Astrocyte of the cerebellum (primary cell): Measurements from ENCODE around the gene MLPH.

ENCODE experiments used
- DNase-seq: peaks from one replicate; pipeline ENCODE4 v3.0.0-alpha.2; 2011; ENCODE audit warnings: low read depth
- H3K4me3 ChIP-seq: 2 replicates; pipeline ENCODE4 v1.5.1; 2011; ENCODE audit warnings: mild to moderate bottlenecking, low read depth, low read length, moderate library complexity
- CTCF ChIP-seq: IDR thresholded peaks from 2 replicates; pipeline ENCODE4 v1.5.1; 2012; ENCODE audit warnings: low read length, low read depth, moderate library complexity, mild to moderate bottlenecking; ENCODE audit errors: missing control alignments
- in situ Hi-C: cut with HindIII; loops from 2 replicates; pipeline ENCODE4 v1.10.0; 2017; ENCODE audit warnings: low sequenced_read_pairs

MLPH gene

DNA sequence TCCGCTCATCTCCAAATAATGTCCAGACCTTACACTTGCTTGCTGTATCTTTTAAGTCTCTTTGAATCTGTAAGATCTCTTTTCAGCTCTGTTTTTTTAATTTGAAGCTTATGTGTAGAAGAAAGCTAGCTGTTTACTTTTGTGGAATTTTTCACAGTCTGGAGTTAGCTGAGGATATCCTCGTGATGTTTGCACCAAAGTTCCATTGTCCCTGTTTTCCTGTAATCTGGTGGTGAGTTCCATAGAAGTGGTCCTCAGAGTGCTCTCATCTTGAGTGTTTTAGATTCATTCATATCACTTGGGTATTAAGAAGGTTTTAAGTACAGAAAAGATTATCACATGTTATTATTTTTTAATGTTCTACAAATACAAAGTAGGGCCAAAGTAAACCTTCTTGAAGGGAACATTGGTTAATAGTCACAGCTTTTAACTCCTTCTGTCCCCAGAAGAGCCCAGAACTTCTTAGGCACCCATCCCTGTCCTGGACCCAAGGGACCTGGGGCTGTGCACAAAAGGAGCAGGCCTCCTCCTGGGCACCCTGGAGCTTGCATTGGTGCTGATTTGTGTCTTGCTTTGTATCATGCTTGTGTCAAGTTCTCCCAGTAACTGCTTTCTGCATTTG lies 15.0 kb downstream of the MLPH start:
- no peak for TF ChIP-seq CTCF
- no peak overlapping the region for H3K4me3 ChIP-seq
- DNase-seq = no peak
- in situ Hi-C loops = no loop called here

DNA sequence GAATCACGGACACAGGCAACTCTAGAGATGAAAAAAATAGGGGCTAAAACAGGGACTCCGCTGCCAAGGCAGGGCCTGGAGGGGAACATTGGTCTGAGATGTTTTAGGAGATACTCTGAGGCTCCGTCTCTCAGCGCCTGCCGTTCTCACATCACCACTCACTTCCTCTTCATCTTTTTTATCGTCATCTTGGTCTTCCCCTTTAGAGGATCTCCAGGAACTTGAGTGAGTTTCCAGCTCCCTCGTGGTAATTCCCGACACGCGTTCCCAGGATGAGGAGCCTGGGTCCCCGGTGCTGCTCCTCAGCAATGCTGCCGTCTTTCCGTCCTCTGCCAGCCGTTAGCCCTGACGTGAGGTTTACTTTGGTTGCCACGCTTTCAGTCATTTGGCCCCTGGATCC lies 16.1 kb downstream of the MLPH start:
- no peak for TF ChIP-seq CTCF
- in situ Hi-C loops = no loop called here
- DNase-seq = no peak
- H3K4me3 ChIP-seq = no peak overlapping the region

DNA sequence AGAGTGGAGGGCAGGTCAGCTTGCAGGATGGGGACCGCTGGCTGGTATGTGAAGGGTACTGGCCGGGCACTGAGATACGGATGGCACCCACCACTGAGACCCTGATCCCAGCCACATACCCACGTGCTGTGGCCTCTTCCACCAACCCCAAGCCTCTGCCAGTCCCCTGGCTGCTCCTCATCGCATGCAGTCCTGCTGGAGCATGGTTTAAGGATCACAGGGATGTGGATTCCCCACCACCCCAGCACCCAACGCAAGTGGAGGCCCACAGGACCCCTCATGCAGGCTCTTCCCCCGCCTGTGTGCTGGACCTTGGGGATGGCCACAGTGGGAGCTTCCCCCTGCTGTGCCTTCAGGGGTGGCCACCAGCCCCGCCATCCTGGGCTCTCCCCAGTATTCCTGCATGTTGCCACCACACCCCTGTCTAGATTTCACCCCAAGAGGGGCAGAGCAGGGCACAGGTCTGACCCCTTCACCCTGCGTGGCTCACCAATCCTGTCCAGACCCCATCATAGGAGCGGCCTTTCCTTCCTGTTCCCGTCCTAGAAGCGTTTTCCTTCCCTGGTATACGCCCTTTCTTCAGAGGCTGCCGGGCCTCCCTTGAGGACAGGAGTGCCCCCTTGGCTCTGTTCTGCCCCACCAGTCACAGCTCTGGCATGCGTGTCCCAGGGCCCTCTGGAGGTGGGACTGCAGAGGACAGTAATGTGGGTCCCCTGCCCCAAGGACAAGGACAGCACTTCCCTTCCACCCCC lies 18.3 kb downstream of the MLPH start:
- no peak for TF ChIP-seq CTCF
- in situ Hi-C loops = no loop called here
- H3K4me3 ChIP-seq = no peak overlapping the region
- DNase-seq = no peak

- no peak for TF ChIP-seq CTCF
- no peak overlapping the region for H3K4me3 ChIP-seq
- in situ Hi-C loops = no loop called here
- no peak for DNase-seq
Measured at GRCh38 chr2:237507512-237507911, 20.5 kb downstream of the MLPH start.

DNA sequence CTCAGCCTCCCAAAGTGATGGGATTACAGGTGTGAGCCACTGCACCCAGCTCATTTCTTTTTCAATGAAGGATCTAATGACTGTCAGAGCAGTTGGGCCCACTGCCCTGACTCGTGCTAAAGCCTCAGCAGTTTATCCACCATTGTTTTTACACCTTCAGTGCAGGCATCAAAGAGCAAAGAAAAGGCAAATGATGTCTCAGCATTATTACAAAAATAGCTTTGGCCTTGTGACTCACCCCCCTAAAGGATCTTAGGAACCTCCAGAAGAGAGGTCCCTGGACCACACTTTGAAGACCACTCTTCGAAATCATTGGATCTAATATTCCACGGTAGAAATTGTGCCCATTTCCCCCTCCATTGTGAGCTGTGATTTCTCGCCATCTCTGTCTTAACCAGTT lies 21.3 kb downstream of the MLPH start:
- in situ Hi-C loops = no loop called here
- H3K4me3 ChIP-seq = no peak overlapping the region
- DNase-seq = no peak
- no peak for TF ChIP-seq CTCF

DNA sequence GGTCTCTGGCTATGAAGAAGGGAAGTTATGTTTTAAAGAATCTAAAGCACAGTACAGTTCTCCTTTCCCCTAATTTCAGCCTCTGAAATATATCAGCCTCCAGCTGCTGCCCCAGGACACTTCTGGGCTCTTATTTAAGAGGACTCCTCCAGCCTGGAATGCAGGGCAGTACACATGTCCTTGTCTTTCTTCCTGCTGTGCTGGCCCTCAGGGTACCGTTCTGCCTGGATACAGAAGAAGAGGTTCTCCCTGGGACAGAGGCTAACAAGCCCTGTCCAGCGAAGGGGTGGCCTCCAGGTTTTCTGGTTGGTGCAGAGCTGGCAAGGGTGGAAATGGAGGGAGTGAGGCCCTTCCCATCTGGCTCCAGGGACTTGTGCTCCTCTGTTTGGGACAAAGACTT lies 22.1 kb downstream of the MLPH start:
- in situ Hi-C loops = no loop called here
- no peak overlapping the region for H3K4me3 ChIP-seq
- TF ChIP-seq CTCF = no peak
- DNase-seq = no peak

DNA sequence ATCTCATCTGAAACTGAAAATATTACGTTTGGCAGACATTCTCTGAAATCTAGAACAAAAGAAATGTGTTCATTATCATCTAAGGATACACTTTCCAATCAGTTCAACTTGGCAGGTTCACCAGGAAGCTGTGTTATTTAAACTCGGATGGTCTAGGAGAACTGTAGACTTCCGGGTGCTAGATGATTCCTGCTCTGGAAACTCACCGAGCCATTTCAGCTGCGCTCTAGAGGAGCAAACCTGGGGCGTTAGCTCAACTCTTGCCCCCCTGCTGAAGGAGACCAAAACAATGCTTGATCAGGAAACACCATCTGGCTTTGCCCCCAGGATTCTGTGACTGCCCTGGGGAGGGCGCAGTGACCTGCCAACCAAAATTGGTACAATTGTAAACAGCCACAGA lies 22.9 kb downstream of the MLPH start:
- in situ Hi-C loops = no loop called here
- no peak overlapping the region for H3K4me3 ChIP-seq
- DNase-seq = no peak
- no peak for TF ChIP-seq CTCF
